GM12892 (cell line): ENCODE data around the gene SMG6.

ENCODE experiments used
- POLR2A ChIP-seq: IDR thresholded peaks from 2 replicates; pipeline ENCODE4 v1.6.1; 2011; ENCODE audit warnings: low read depth, low read length, control low read depth
- POLR2AphosphoS5 ChIP-seq: IDR thresholded peaks from 2 replicates; pipeline ENCODE4 v1.6.1; 2011; ENCODE audit warnings: low read depth, low read length, control low read depth

DNA sequence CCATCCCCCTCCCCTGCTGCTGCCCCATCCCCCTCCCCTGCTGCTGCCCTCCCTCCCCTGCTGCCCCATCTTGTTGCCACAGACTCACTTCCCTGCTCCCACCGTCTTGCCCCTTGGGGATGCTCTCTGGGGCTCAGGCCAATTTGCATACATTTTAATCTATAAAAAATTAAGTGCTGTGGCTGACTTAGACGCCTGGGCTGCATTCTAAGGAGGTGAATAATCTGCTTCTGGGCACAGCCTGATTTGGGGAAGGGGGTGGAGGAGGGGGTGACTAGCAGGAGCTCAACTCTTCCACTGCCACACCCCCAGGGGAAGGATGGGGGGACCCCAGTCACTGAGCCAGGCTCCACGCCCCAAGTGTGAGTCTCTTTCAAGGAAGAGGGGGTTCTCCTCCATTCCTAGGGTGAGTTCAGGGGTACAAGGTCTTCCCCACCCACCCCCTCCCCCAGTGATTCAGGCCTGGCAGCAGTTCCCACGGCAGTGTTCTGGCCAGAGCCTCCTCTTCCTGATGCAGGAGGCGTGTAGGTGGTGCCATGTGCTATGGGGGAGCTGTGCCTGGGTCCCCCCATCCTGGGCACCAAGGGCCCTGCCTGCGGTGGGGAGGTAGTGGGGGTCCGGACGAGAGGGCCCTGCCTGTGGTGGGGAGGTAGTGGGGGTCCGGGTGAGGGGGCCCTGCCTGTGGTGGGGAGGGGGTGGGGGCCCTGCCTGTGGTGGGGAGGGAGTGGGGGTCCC lies 268.6 kb downstream of the SMG6 start:
- TF ChIP-seq POLR2AphosphoS5 (no peak), POLR2A (no peak)
